ENCODE measurements around the gene CYP39A1.

Gene CYP39A1

DNA sequence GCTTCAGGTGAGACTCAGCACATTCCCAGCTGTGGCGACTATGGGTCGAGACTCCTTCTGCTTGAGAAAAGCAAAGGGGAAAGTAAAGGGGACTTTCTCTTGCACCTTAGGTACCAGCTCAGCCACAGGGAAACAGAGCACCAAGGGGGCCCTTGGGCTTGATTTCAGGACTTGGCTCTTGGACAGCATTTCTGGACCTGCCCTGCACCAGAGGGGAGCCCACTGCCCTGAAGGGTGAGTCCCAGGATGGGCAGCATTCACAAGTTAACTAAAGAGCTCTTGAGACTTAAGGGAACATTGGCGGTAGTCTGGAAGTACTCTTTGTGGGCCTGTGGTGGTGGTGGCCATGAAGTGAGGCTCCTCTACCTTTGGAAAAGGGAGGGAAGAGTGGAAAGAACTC is 111.1 kb downstream of the CYP39A1 start:
- no peaks in the 10 kb centered on the region for H3K27me3 ChIP-seq
- H3K36me3 ChIP-seq: no peaks in the 10 kb centered on the region
- no peak for TF ChIP-seq Cebpa-rat (IDR thresholded peaks at IDR 0.05)
- H4K20me1 ChIP-seq: no peaks in the 10 kb centered on the region
- H3K4me1 ChIP-seq: peaks cover 0 to 6% (median 0%) of the 10 kb centered on the region in 10 experiments; a peak in 3 of 20 replicates
- no peak overlapping the region for H3K27ac ChIP-seq
- H3K4me2 ChIP-seq: no peak overlapping the region
- no peak overlapping the region for H3K4me3 ChIP-seq
- peaks cover 9 to 15% (median 11%) of the 10 kb centered on the region in 11 experiments; a peak in 16 of 22 replicates for H3K9me3 ChIP-seq (replicated peaks in 1 of 11)
- H3K9ac ChIP-seq: no peak overlapping the region

DNA sequence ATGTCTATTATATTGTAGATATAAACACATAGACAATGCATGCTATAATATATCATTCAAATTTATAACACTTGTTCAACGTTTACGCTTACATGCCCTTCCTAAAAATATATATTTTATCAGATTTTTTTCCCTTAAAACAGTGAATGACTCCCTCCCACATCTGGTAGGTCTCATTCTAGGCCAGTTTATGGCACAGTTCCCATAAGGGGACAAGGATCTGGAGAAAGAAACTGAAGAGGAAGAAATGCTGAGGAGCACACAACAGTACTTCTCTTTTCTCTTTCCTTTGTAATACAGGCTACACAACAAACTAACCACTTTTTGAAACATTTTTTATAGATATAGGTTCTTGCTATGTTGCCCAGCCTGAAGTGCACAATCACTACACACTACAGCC is 112.8 kb downstream of the CYP39A1 start:
- peaks cover 7 to 17% (median 12%) of the 10 kb centered on the region in 11 experiments; a peak in 20 of 22 replicates for H3K9me3 ChIP-seq (replicated peaks in 1 of 11)
- no peak overlapping the region for H3K4me3 ChIP-seq
- no peaks in the 10 kb centered on the region for H3K27me3 ChIP-seq
- no peaks in the 10 kb centered on the region for H3K36me3 ChIP-seq
- H3K4me1 ChIP-seq: peaks cover 0 to 6% (median 0%) of the 10 kb centered on the region in 10 experiments; a peak in 3 of 20 replicates
- no peaks in the 10 kb centered on the region for H4K20me1 ChIP-seq
- H3K9ac ChIP-seq: no peak overlapping the region
- peak overlapping the region in 2 of 11 experiments; percentile 37 to 41; a peak in 2 of 22 replicates for H3K4me2 ChIP-seq
- H3K27ac ChIP-seq: no peak overlapping the region
- TF ChIP-seq Cebpa-rat (IDR thresholded peaks at IDR 0.05): no peak

DNA sequence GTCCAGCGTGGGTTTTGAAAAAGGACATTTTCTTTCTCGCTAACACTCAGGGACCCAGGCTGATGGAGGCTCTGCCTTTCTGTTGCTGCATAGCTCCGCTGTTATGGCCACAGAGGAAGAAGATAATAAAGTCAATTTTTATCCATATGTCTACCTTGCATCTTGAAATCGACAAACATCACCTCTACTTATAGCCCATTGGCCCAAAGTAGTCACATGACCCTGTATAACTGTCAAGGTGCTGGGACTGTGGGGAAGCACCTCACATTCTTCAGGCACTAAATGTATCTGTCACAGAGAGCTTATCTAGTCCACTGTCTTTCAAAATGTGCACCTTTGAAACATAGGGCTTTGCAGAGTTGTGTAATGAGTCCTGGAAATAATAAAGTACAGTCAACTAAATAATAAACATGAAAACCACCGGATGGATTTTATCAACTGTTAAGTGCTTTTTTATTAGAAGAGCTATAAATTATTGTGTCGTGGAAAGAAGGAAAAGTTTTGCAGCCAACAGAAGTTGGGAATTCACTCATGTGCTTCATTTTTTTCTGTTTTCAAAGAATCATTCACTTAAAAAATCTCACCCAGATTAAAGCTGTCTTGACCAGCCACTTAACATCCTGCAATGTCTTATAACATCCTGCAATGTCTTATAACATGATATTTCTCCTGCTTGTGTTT is 113.7 kb downstream of the CYP39A1 start:
- Histone ChIP-seq H3K27me3 (no peaks in the 10 kb centered on the region), H3K4me2 (no peak overlapping the region)
- no peak for TF ChIP-seq Cebpa-rat (IDR thresholded peaks at IDR 0.05)

DNA sequence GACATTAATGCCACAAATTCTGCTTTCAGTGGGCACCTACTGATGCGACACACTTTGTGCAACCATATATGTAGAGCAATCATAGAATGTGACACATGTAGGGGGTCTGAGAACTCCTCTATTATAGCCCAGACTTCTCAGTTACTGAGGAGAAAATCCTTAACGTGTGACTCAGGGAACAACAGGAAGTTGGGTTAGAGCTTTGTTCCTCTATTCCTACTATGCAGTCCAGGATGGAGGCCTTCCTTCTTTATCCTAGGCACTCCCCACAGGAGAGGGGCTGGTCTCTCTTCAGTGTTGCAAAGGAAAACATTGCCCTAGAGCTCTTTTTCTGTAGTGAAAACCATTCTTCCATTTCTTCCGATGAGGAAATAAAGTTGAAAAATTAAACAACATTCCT is 121.7 kb downstream of the CYP39A1 start:
- Histone ChIP-seq H3K27ac (no peak overlapping the region), H4K20me1 (no peaks in the 10 kb centered on the region), H3K36me3 (no peaks in the 10 kb centered on the region), H3K27me3 (no peaks in the 10 kb centered on the region), H3K9me3 (replicated peaks in 1 of 11) (peaks cover 0 to 11% (median 6%) of the 10 kb centered on the region in 11 experiments; a peak in 10 of 22 replicates), H3K4me2 (peak overlapping the region in 3 of 11 experiments; percentile 7 to 54 (median 51); a peak in 5 of 22 replicates), H3K4me3 (no peak overlapping the region), H3K4me1 (peaks cover 0 to 17% (median 0%) of the 10 kb centered on the region in 10 experiments; a peak in 4 of 20 replicates), H3K9ac (no peak overlapping the region)
- no peak for TF ChIP-seq Cebpa-rat (IDR thresholded peaks at IDR 0.05)

More for the DNA sequence above, 113.7 kb downstream of the CYP39A1 start:
- Histone ChIP-seq H3K9ac (no peak overlapping the region), H4K20me1 (no peaks in the 10 kb centered on the region), H3K36me3 (no peaks in the 10 kb centered on the region), H3K4me1 (peaks cover 0 to 6% (median 0%) of the 10 kb centered on the region in 10 experiments; a peak in 3 of 20 replicates), H3K27ac (no peak overlapping the region), H3K4me3 (no peak overlapping the region), H3K9me3 (replicated peaks in 1 of 11) (peaks cover 2 to 11% (median 9%) of the 10 kb centered on the region in 11 experiments; a peak in 14 of 22 replicates)

DNA sequence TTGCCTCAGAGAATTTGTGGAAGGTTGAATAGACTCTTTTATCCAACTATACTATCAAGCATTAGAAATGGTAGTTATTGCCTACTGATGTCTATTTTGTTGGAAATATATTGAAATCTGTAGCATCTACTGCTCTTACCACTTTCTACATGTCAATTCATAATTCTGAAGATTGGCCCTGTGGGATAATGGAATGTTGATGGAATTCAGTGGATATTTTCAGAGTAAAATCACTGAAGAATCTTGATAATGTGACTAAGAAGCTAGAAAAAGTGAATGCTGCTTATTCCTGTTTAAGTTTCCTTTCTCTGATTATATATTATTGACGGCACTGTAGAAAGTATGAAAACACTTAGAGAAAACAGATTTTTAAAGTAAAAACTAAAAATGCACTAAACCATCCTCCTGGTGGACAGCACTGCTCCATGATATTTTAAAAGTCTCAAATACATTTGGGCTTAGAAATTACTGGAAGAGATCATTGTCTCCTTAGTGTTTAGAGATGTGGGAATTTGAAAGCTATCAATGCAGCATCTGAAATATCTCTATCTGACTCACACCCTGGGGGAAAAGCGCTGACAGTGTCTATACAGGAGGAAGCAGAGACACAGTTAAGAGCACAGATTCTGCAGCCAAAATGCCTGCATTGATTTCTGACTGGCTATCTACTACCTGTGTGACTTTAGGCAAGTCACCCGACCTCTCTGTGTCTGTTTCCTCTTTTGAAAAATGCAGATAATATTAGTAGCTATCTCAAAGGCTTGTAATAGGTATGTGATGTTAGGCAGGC is 123.5 kb downstream of the CYP39A1 start:
- Histone ChIP-seq H3K9me3 (replicated peaks in 1 of 11) (no peaks in the 10 kb centered on the region), H4K20me1 (no peaks in the 10 kb centered on the region), H3K4me1 (peaks cover 0 to 18% (median 0%) of the 10 kb centered on the region in 10 experiments; a peak in 5 of 20 replicates), H3K9ac (no peak overlapping the region), H3K4me3 (no peak overlapping the region), H3K36me3 (no peaks in the 10 kb centered on the region), H3K27ac (no peak overlapping the region), H3K27me3 (no peaks in the 10 kb centered on the region), H3K4me2 (no peak overlapping the region; a peak in 1 of 22 replicates)
- TF ChIP-seq Cebpa-rat (IDR thresholded peaks at IDR 0.05): no peak

DNA sequence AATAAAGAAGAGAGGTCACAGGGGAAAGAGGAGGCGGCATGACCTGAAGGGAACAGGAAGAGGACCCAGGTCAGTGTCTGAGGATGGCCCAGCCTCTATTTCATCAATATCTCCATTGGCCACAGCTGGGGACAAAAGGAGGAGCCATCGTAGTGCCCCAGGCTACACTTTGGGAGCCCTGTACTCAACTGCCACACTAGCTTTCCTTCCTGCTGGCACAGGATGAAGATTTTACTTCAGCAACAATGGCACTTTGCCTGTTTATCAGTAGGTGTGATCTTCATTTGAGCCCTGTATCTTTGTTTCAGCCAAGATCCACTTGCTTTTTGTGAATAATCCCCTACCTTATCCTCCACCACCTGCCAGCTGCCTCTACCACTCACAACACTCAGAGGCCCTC is 126.0 kb downstream of the CYP39A1 start:
- Histone ChIP-seq H4K20me1 (no peaks in the 10 kb centered on the region), H3K4me3 (no peak overlapping the region)
- TF ChIP-seq Cebpa-rat (IDR thresholded peaks at IDR 0.05): no peak

DNA sequence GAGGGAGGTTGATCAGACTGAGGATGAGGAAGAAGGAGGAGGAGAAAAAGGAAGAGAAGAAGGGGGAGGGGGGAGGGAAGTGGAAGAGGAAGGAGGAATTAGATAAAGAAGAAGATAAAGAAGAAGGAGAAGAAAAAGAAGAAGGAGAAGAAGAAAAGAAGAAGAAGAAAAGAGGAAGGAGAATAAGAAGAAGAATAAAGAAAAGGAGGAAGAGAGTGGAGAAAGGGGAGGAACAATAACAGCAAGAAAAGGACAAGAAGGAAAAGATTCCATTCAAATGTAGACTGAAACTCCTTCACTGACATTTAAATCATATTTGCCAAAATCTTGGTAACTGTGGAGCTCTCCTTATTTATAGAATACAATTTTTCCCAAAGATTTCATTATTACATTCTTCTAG is 127.0 kb downstream of the CYP39A1 start:
- Histone ChIP-seq H3K36me3 (no peaks in the 10 kb centered on the region), H3K27me3 (no peaks in the 10 kb centered on the region), H3K4me3 (no peak overlapping the region), H3K4me1 (peaks cover 0 to 13% (median 0%) of the 10 kb centered on the region in 10 experiments; a peak in 5 of 20 replicates), H3K9me3 (replicated peaks in 1 of 11) (no peaks in the 10 kb centered on the region), H3K9ac (no peak overlapping the region), H3K4me2 (no peak overlapping the region), H3K27ac (no peak overlapping the region), H4K20me1 (no peaks in the 10 kb centered on the region)
- TF ChIP-seq Cebpa-rat (IDR thresholded peaks at IDR 0.05): no peak

More for the DNA sequence above, 126.0 kb downstream of the CYP39A1 start:
- H3K27ac ChIP-seq: no peak overlapping the region
- no peaks in the 10 kb centered on the region for H3K27me3 ChIP-seq
- H3K4me2 ChIP-seq: no peak overlapping the region
- no peak overlapping the region for H3K9ac ChIP-seq
- H3K9me3 ChIP-seq (replicated peaks in 1 of 11): no peaks in the 10 kb centered on the region
- no peaks in the 10 kb centered on the region for H3K36me3 ChIP-seq
- H3K4me1 ChIP-seq: peaks cover 0 to 18% (median 0%) of the 10 kb centered on the region in 10 experiments; a peak in 5 of 20 replicates

DNA sequence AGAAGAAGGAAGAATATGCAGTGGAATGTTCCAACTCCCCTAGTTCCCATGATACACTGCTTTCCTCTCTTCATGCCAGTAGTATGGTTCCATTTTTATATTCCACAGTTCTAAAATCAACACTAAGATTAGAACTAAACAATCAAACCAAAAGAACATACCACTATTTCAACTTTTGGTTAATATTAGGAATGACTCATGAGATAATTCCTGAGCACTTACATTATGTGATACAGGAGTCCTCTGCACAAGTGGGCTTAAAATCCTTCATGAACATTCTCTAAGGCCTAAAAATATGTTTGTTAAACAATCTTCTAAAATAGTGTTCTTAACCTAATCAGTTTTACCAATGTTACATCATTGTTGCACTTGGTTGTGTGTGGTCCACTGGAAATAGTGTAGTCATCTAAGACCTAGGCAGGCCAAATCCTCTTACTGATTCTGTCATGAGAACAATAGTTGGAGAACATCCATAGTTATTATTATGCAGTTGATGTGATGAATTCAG is 131.1 kb downstream of the CYP39A1 start:
- TF ChIP-seq Cebpa-rat (IDR thresholded peaks at IDR 0.05): no peak
- Histone ChIP-seq H3K4me1 (peaks cover 0 to 10% (median 0%) of the 10 kb centered on the region in 10 experiments; a peak in 2 of 20 replicates), H3K27ac (no peak overlapping the region), H4K20me1 (no peaks in the 10 kb centered on the region), H3K9me3 (replicated peaks in 1 of 11) (no peaks in the 10 kb centered on the region), H3K36me3 (no peaks in the 10 kb centered on the region), H3K27me3 (no peaks in the 10 kb centered on the region), H3K9ac (no peak overlapping the region), H3K4me2 (no peak overlapping the region), H3K4me3 (no peak overlapping the region)

DNA sequence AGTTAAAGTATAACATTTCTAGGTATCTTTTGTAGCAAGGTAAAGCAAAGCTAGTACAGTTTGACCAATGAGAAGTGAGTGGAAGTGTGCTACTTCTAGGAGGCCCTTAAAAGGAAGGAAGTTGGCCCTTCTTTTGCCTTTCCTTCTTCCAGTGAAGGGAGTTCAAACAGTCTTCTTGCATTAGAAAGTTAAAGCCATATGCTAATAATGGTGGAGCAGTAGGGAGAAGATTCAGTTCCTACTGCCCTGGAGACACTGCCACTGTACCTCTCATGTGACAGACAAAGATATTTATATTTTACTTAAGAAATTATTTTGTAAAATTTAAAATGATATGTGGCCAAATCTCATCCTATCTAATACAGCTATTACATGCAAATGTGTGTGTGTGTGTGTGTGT is 135.4 kb downstream of the CYP39A1 start:
- H3K4me2 ChIP-seq: no peak overlapping the region
- H3K27ac ChIP-seq: no peak overlapping the region
- no peaks in the 10 kb centered on the region for H3K4me1 ChIP-seq
- no peak for TF ChIP-seq Cebpa-rat (IDR thresholded peaks at IDR 0.05)
- H3K9ac ChIP-seq: no peak overlapping the region
- H3K36me3 ChIP-seq: no peaks in the 10 kb centered on the region
- H3K27me3 ChIP-seq: no peaks in the 10 kb centered on the region
- no peak overlapping the region for H3K4me3 ChIP-seq
- no peaks in the 10 kb centered on the region for H4K20me1 ChIP-seq
- H3K9me3 ChIP-seq (replicated peaks in 1 of 11): no peaks in the 10 kb centered on the region

All from BLaER1 treated with 17β-estradiol and CSF1 and Interleukin-3, amounts not matched to agents 10 nM and 100 nM (cell line).